GM12878 (cell line): ENCODE data around the gene ADAMTS16. TPM values are rescaled to one million over a fixed set of nuclear protein-coding genes. Genes with fewer than 3 reads are reported as not detected.

Experiments
- ATAC-seq: fragments of 200-7000 bp; cut with Tn5 transposase; 3 replicates; pipeline ENCODE4 v1.9.1; 2020; ENCODE audit warnings: mild to moderate bottlenecking, moderate library complexity
- BruUV-seq: library from RNA; stranded (reverse); fragments of 400-500 nt; replicated peaks from 2 replicates; lab custom pipeline; 2021; lab: Mats Ljungman, UMichigan
- CTCF ChIA-PET: fragments of 300-600 bp; sonication (Branson Sonifier 250); formaldehyde crosslinking; extraction: SDS; loops from one replicate; lab custom pipeline; 2021; ENCODE audit warnings: inconsistent platforms; lab: Yijun Ruan, JAX
- POLR2A ChIA-PET: fragments of 350-600 bp; formaldehyde crosslinking; extraction: SDS; loops from one replicate; lab custom pipeline; 2021; ENCODE audit warnings: inconsistent platforms; lab: Charles Lee
- RAD21 ChIA-PET: fragments of 300-600 bp; sonication (Branson Sonifier 250); formaldehyde crosslinking; loops from one replicate; lab custom pipeline; 2023; ENCODE audit warnings: antibody characterized with exemption; ENCODE audit not compliant: unreplicated experiment; lab: Charles Lee
- SMC1A ChIA-PET: fragments of 300-600 bp; sonication (Branson Sonifier 250); formaldehyde crosslinking; loops from one replicate; lab custom pipeline; 2023; ENCODE audit not compliant: unreplicated experiment, uncharacterized antibody; lab: Charles Lee
- DNase-seq: peaks from one replicate; pipeline ENCODE4 v3.0.0-alpha.2; 2011; ENCODE audit warnings: low read depth, low spot score
- FAIRE-seq: peaks from 3 replicates; lab custom pipeline; 2011; peaks lifted over from hg19 to GRCh38; lab: Jason Lieb, UNC
- H2AFZ ChIP-seq: 2 replicates; pipeline ENCODE4 v1.6.0; 2011; ENCODE audit warnings: low read depth, low read length, control low read depth; ENCODE audit not compliant: control insufficient read depth
- H3K27ac ChIP-seq: 2 replicates; pipeline ENCODE4 v1.5.1; 2011; ENCODE audit warnings: control low read depth; ENCODE audit not compliant: control insufficient read depth, insufficient read depth
- H3K27me3 ChIP-seq, 2 experiments: replicated peaks in 1 of 2; 2 replicates each; pipeline versions ENCODE4 v1.6.0 to v1.6.1; 2011; ENCODE audit warnings: low read length in 1 of 2; ENCODE audit not compliant: control insufficient read depth in 2 of 2, insufficient read depth in 2 of 2
- H3K36me3 ChIP-seq, 2 experiments: 2 replicates each; pipeline ENCODE4 v1.5.1; 2011; ENCODE audit warnings: low read length in 1 of 2; ENCODE audit not compliant: control insufficient read depth in 2 of 2, insufficient read depth in 2 of 2
- H3K4me1 ChIP-seq: 2 replicates; pipeline ENCODE4 v1.6.1; 2011; ENCODE audit warnings: mild to moderate bottlenecking, low read length, moderate library complexity, mixed read lengths; ENCODE audit not compliant: control insufficient read depth, insufficient read depth
- H3K4me2 ChIP-seq: 2 replicates; pipeline ENCODE4 v1.6.0; 2011; ENCODE audit warnings: control low read depth; ENCODE audit not compliant: control insufficient read depth, insufficient read depth
- H3K4me3 ChIP-seq: fragments of 200-600 bp; sonication (generic); 2 replicates; pipeline ENCODE4 v1.5.1; 2016
- H3K79me2 ChIP-seq: 2 replicates; pipeline ENCODE4 v1.6.0; 2011; ENCODE audit warnings: low read length; ENCODE audit not compliant: control insufficient read depth, insufficient read depth
- H3K9ac ChIP-seq: 2 replicates; pipeline ENCODE4 v1.8.0; 2011; ENCODE audit warnings: low read length, control low read depth, mixed read lengths; ENCODE audit not compliant: control insufficient read depth, insufficient read depth
- H3K9me3 ChIP-seq: replicated peaks from 3 replicates; pipeline ENCODE4 v1.5.1; 2011; ENCODE audit warnings: mild to moderate bottlenecking, low read length; ENCODE audit not compliant: control insufficient read depth, insufficient read depth
- H4K20me1 ChIP-seq: 2 replicates; pipeline ENCODE4 v1.6.0; 2011; ENCODE audit not compliant: control insufficient read depth, insufficient read depth
- HCFC1 ChIP-seq: fragments of 150-350 bp; IDR thresholded peaks from 2 replicates; pipeline ENCODE4 v1.6.1; 2014; ENCODE audit warnings: low read length
- KDM1A ChIP-seq: fragments of 200-600 bp; sonication (generic); IDR thresholded peaks from 2 replicates; pipeline ENCODE4 v1.6.1; 2016; ENCODE audit warnings: borderline replicate concordance
- SMAD5 ChIP-seq: IDR thresholded peaks from 2 replicates; pipeline ENCODE4 v1.6.1; 2016; ENCODE audit warnings: antibody characterized with exemption, low read depth
- SREBF2 ChIP-seq: IDR thresholded peaks from 2 replicates; pipeline ENCODE4 v1.6.1; 2012; ENCODE audit warnings: mild to moderate bottlenecking, low read length
- WGBS: methylation state at CpG from one replicate; pipeline ENCODE4 v1.1.6; 2016; ENCODE audit warnings: low lambda C conversion rate; ENCODE audit not compliant: insufficient replicate concordance, insufficient coverage; ENCODE audit errors: missing lambda C conversion rate; 5-methylcytosine and 5-hydroxymethylcytosine counted together
- in situ Hi-C: fragments of 300-500 bp; cut with MboI; formaldehyde crosslinking; loops from 9 replicates; pipeline ENCODE4 v1.14.3; 2018; ENCODE audit warnings: mixed read lengths
- intact Hi-C: fragments of 100-400 bp; cut with micrococcal nuclease; formaldehyde crosslinking; loops from one replicate; pipeline ENCODE4 v1.14.2; 2022; ENCODE audit not compliant: unreplicated experiment
- polyA plus RNA-seq, 11 experiments: library from polyadenylated mRNA; depleted of rRNA in 4 of 11; unstranded in 6 of 11; stranded (reverse) in 5 of 11; fragments of >200 nt; fragmentation: Nextera tagmentation in 4 of 11; fragmentation: Illumina TruSeq in 1 of 11; extraction: Ambion mirVana in 4 of 11; extraction: Trizol in 1 of 11; gene quantifications; 1 replicate in 1 of 11; 2 replicates in 10 of 11; pipeline versions ENCODE4 v1.2.1 to v1.2.3, GENCODE V29; 2011 to 2016; ENCODE audit warnings: inconsistent platforms in 2 of 11, missing spikeins in 2 of 11, low read depth in 1 of 11
- total RNA-seq, 4 experiments: library from RNA; depleted of rRNA in 3 of 4; stranded (reverse); fragments of >200 nt in 3 of 4; fragmentation: Illumina TruSeq in 1 of 4; extraction: Trizol in 1 of 4; gene quantifications; 2 replicates each; pipeline versions ENCODE4 v1.2.1 to v1.2.3, GENCODE V29; 2013 to 2021
- TF ChIP-seq, protein P1 (sequence below): fragments of 450-650 bp; conservative IDR thresholded peaks from 2 replicates; pipeline ENCODE4 v1.6.1; 2017; ENCODE audit warnings: mild to moderate bottlenecking, moderate library complexity
- TF ChIP-seq, protein P2 (sequence below): fragments of 450-650 bp; formaldehyde crosslinking; IDR thresholded peaks from 2 replicates; pipeline ENCODE4 v1.5.0; 2022; ENCODE audit warnings: mild to moderate bottlenecking, missing genetic modification characterization

The ADAMTS16 gene
- total and polyA plus RNA-seq, 10 of the 15 experiments (the other 5 are each of a cell fraction or from before 2014, with no cell fraction given) = 0.04 TPM; not detected in 9

DNA sequence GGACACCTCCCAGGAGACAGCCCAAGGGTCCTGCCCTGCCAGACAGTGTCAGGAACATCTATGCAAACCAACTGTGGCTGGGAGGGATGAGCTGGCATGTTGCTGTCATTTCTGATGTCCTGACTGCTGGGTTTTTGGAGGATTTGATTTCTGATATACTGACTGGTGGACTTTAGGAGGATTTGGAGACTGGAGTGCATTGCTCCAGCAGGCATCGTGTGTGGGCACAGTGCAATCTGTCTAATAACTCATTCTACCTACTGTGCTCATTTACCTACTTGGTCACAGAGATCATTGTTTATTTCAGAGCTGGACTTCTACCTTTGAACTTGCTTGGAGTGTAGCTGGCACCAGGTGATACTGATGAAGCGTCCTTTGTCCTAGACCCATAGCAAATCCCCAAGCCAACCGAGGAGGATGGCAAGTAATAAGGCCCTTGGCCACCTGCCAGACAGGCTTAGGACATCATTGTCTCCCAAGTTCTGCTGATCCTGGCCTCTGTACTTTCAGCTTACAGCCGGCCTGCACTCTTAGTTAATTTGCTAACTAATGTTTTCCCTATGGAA is 158.0 kb downstream of the ADAMTS16 start:
- FAIRE-seq (no peak), ATAC-seq (no peak), DNase-seq (no peak)
- Histone ChIP-seq H3K9me3 (no peaks in the 10 kb centered on the region), H4K20me1 (no peaks in the 10 kb centered on the region), H3K27ac (no peak overlapping the region), H3K9ac (no peak overlapping the region), H3K4me3 (no peak overlapping the region), H3K36me3 (no peaks in the 10 kb centered on the region), H3K27me3 (no peaks in the 10 kb centered on the region), H3K4me2 (no peak overlapping the region), H3K79me2 (no peaks in the 10 kb centered on the region), H3K4me1 (no peaks in the 10 kb centered on the region), H2AFZ (no peak overlapping the region)
- WGBS = 2% methylated on average over 4 of the region's 4 CpGs
- TF ChIP-seq, protein P1, sequence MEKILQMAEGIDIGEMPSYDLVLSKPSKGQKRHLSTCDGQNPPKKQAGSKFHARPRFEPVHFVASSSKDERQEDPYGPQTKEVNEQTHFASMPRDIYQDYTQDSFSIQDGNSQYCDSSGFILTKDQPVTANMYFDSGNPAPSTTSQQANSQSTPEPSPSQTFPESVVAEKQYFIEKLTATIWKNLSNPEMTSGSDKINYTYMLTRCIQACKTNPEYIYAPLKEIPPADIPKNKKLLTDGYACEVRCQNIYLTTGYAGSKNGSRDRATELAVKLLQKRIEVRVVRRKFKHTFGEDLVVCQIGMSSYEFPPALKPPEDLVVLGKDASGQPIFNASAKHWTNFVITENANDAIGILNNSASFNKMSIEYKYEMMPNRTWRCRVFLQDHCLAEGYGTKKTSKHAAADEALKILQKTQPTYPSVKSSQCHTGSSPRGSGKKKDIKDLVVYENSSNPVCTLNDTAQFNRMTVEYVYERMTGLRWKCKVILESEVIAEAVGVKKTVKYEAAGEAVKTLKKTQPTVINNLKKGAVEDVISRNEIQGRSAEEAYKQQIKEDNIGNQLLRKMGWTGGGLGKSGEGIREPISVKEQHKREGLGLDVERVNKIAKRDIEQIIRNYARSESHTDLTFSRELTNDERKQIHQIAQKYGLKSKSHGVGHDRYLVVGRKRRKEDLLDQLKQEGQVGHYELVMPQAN = no peak
- TF ChIP-seq HCFC1 (no peak), KDM1A (no peak), SMAD5 (no peak), SREBF2 (no peak)
- TF ChIP-seq, protein P2, sequence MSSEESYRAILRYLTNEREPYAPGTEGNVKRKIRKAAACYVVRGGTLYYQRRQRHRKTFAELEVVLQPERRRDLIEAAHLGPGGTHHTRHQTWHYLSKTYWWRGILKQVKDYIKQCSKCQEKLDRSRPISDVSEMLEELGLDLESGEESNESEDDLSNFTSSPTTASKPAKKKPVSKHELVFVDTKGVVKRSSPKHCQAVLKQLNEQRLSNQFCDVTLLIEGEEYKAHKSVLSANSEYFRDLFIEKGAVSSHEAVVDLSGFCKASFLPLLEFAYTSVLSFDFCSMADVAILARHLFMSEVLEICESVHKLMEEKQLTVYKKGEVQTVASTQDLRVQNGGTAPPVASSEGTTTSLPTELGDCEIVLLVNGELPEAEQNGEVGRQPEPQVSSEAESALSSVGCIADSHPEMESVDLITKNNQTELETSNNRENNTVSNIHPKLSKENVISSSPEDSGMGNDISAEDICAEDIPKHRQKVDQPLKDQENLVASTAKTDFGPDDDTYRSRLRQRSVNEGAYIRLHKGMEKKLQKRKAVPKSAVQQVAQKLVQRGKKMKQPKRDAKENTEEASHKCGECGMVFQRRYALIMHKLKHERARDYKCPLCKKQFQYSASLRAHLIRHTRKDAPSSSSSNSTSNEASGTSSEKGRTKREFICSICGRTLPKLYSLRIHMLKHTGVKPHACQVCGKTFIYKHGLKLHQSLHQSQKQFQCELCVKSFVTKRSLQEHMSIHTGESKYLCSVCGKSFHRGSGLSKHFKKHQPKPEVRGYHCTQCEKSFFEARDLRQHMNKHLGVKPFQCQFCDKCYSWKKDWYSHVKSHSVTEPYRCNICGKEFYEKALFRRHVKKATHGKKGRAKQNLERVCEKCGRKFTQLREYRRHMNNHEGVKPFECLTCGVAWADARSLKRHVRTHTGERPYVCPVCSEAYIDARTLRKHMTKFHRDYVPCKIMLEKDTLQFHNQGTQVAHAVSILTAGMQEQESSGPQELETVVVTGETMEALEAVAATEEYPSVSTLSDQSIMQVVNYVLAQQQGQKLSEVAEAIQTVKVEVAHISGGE (CRISPR knock-in tag) = no peak
- RAD21 ChIA-PET = no interaction called here
- SMC1A ChIA-PET = no interaction called here
- POLR2A ChIA-PET = no interaction called here
- in situ Hi-C loops = no loop called here
- intact Hi-C loops = no loop called here
- CTCF ChIA-PET = no interaction called here
- no TSS peak for BruUV-seq
